Fibroblast of skin of back (primary cell): ENCODE measurements around the gene PLEKHG4.

Source experiments
- DNase-seq: peaks from one replicate; pipeline ENCODE4 v3.0.0-alpha.2; 2013

PLEKHG4 gene

GRCh38 chr16:67265834-67266233 is 13.5 kb upstream of the PLEKHG4 start:
- no peak for DNase-seq

GRCh38 chr16:67268136-67268579 is 11.2 kb upstream of the PLEKHG4 start:
- DNase-seq: peak; percentile 96

- DNase-seq: peak; percentile 47
Measured at GRCh38 chr16:67269766-67270165, 9.6 kb upstream of the PLEKHG4 start.

- no peak for DNase-seq
Measured at GRCh38 chr16:67270931-67271338, 8.4 kb upstream of the PLEKHG4 start.

GRCh38 chr16:67271446-67271845 is 7.9 kb upstream of the PLEKHG4 start:
- DNase-seq: no peak

- DNase-seq: no peak
Measured at GRCh38 chr16:67275321-67275720, 4.0 kb upstream of the PLEKHG4 start.

- peak; percentile 99 for DNase-seq
Measured at GRCh38 chr16:67277294-67277998, 1.9 kb upstream of the PLEKHG4 start.

GRCh38 chr16:67277999-67278772 is 1.1 kb upstream of the PLEKHG4 start:
- peak; percentile 92 for DNase-seq

GRCh38 chr16:67278773-67279295 is 498 bp upstream of the PLEKHG4 start:
- DNase-seq: peak; percentile 25

- DNase-seq: no peak
Measured at GRCh38 chr16:67280090-67281015, 1.0 kb downstream of the PLEKHG4 start.

- no peak for DNase-seq
Measured at GRCh38 chr16:67281536-67282446, 2.5 kb downstream of the PLEKHG4 start.

GRCh38 chr16:67282447-67282805 is 3.1 kb downstream of the PLEKHG4 start:
- no peak for DNase-seq

- peak; percentile 46 for DNase-seq
Measured at GRCh38 chr16:67283039-67283825, 3.9 kb downstream of the PLEKHG4 start.

- DNase-seq: no peak
Measured at GRCh38 chr16:67283826-67284555, 4.7 kb downstream of the PLEKHG4 start.

GRCh38 chr16:67284699-67285646 is 5.6 kb downstream of the PLEKHG4 start:
- no peak for DNase-seq

GRCh38 chr16:67286441-67287235 is 7.3 kb downstream of the PLEKHG4 start:
- no peak for DNase-seq

- no peak for DNase-seq
Measured at GRCh38 chr16:67287960-67288359, 8.6 kb downstream of the PLEKHG4 start.

- DNase-seq: no peak
Measured at GRCh38 chr16:67291461-67291860, 12.1 kb downstream of the PLEKHG4 start.
